ENCODE results near the gene CDC37L1.
A peak's percentile ranks its signal among the peaks of the same experiment; 100 is the strongest.
"Not testable (repeated sequence)": the region's sequence is repeated elsewhere in the genome, so short reads cannot be mapped to it uniquely, and the experiment has no call there.

The CDC37L1 gene

DNA sequence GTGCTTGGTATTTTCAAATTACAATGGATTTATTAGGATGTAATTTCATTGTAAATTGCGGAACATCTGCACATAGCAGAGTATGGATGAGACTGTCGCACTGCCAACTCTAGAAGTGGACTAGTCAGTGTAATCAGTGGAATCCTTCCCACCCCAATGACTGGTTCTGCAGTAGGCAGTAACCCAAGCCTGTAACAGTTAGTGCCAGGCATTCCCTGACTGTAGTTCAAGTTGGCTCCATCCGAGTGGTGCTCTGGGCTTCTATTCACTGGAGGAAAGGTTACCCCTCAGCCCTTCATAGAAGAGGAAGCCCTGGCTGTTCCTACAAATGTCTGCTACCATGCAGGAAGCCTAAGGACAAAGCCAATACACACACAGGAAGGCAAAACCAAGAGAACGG is 38.4 kb downstream of the CDC37L1 start:
- no peak for DNase-seq

DNA sequence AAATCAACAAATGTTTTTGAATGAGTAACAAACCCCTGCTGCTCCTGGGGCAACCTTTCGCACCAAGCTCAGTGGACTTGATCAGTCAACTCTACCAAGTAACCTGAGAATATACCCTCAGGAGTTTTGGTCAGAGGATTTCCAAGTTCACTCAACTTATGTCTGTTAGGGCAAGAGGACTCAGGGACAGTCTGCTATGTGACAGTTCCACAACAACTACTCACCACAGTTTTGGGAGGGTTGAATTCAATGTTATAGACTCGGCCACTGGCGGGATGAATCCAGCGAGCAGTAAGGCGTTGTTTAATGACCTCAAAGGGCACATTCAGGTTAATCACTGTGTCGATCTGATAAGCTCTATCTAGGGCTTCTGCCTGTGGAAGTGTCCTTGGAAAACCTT is 39.5 kb downstream of the CDC37L1 start:
- DNase-seq: no peak

DNA sequence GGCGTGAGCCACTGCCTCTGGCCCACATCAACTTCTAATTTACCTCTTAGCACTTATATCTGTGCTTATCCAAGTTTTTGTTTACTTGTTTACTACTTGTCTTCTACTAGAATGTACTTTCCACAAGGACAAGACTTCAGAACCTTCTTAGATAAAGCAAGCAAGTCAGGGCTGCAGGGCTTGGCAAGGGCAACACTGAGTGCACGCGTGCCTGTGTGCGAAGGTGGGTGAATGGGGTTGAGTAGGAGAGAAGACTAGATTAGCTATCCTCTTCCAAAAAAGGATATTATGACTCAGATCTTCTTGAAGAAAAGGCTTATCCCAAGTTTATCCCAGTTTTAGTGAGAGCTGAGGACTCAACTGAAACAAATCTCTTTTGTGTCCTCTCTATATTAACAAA is 42.4 kb downstream of the CDC37L1 start:
- DNase-seq: no peak

DNA sequence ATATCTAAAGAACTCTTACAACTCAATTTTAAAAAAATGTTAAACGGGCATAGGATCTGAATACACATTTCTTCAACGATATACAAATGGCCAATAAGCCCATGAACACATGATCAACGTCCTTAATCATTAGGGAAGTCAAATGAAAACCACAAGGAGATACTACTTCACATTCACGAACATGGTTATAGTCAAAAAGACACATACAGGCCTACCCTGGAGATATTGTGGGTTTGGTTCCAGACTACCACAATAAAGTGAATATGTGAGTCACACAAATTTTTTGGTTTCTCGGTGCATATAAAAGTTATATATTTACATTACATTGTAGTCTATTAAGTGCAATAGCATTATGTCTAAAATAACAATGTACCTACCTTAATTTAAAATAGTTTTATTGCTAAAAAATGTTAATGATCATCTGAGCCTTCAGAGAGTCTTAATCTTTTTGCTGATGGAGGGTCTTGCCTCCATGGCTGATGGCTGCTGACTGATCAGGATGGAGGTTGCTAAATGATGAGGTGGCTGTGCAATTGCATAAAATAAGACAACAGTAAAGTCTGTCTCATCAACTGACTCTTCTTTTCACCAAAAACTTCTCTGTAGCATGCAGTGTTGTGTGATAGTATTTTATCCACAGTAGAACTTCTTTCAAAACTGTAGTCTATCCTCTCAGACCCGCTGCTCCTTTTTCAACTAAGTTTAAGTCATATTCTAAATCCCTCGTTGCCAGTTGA is 46.5 kb downstream of the CDC37L1 start:
- no peak for DNase-seq

DNA sequence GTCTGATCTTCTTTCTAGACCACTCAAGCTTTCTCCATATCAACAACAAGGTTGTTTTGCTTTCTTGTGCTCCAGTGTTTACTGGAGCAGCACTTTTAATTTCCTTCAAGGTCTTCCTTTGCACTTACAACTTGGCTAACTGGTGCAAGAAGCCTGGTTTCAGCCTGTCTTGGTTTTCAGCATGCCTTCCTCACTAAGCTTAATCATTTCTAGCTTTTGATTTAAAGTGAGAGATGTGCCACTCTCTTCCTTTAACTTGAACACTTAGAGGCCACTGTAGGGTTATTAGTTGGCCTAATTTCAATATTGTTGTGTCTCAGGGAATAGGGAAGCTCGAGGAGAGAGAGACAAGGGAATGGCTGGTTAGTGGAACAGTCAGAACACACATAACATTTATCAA is 48.2 kb downstream of the CDC37L1 start:
- no peak for DNase-seq

DNA sequence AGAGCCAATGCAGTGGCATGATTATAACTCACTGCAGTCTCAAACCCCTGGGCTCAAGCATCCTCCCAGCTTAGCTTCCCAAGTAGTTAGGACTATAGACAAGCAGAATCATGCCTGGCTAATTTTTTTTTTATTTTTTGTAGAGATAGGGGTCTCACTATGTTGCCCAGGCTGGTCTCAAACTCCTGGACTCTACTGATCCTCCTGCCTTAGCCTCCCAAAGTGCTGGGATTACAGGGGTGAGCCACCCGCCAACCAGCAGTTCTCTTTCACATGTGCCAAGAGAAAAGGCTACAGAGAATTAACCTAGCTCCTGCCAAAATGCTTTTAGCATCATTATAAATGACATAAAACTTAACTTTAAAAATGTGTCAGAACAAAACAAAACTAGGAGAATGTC is 53.5 kb downstream of the CDC37L1 start:
- no peak for DNase-seq

DNA sequence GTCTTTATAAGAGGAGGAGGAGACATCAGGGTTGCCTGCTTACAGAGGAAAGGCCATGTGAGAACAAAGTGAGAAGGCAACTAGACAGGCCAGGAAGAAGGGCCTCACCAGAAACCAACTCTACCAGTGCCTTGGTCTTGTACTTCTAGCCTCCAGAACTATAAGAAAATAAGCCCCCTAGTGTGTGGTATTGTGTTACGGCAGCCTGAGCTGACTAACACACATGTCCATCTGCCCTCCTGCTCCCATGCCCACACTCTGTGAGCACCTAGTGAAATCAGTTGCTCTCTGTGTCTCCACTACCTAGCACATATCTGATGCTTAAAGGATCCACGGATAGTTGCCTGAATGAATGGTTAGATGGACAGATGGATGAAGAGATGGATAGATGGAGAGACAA is 54.8 kb downstream of the CDC37L1 start:
- no peak for DNase-seq

DNA sequence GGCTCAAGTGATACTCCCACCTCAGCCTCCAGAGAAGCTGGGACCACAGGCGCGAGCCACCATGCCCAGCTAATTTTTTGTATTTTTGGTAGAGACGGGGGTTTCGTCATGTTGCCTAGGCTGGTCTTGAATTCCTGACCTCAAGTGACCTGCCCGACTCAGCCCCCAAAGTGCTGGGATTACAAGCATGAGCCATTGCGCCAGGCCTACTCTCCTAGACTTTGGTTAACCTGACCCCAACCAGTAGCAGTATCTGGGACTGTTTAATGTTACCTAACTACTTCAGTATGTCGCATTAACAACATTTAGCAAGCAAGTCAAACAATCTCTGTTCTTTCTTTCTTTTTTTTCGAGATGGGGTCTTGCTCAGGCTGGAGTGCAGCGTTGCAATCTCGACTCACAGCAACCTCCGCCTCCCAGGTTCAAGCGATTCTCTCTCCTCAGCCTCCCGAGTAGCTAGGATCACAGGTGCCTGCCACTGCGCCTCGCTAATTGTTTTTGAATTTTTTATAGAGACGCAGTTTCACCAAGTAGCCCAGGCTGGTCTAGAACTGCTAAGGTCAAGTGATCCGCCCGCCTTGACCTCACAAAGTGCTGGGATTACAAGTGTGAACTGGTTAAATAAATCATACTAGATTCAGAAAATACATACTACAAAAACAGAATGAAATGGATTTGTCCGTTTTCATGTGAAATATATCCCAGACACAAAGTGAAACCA is 59.7 kb downstream of the CDC37L1 start:
- no peak for DNase-seq

DNA sequence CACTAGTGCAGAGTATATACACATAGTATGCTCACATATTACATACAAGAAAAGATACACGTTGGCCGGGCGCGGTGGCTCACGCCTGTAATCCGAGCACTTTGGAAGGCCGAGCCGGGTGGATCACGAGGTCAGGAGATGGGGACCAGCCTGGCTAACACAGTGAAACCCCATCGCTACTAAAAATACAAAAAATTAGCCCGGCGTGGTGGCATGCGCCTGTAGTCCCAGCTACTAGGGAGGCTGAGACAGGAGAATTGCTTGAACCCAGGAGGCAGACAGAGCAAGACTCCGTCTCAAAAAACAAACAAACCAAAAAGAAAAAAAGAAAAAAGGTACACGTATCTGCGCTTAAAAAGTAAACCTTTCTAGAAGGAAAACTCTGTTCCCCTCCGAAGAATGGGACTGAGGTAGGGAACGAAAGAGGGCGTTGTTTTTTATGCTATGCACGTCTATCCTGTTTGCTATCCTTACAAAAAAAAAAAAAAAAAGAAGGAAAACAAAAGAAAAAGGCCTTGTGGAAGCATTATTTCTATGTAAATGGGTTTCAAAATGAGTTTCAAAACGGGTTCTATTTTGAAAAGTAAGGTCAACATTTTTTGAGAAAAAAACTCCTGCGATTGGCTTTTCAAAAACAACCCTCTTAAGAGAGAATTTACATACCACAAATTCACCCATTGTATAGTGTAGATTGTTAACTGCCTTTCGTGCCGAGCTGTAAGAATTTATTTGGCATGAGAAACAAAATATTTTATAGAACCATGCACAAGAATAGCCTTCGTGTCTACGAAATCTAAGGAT is 60.4 kb downstream of the CDC37L1 start:
- DNase-seq: no peak

DNA sequence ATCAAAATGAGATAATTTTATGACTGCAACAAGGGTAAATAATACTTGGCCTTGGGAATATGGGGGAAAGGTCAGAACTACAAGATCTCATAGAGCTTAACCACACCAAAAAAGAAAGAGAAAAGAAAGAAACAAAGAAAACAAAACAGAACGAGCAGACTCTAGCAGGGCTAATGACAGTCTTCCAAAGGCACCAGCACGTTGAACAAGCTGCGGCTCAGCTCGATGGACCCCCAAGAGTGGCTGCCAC is 60.9 kb downstream of the CDC37L1 start:
- no peak for DNase-seq

DNA sequence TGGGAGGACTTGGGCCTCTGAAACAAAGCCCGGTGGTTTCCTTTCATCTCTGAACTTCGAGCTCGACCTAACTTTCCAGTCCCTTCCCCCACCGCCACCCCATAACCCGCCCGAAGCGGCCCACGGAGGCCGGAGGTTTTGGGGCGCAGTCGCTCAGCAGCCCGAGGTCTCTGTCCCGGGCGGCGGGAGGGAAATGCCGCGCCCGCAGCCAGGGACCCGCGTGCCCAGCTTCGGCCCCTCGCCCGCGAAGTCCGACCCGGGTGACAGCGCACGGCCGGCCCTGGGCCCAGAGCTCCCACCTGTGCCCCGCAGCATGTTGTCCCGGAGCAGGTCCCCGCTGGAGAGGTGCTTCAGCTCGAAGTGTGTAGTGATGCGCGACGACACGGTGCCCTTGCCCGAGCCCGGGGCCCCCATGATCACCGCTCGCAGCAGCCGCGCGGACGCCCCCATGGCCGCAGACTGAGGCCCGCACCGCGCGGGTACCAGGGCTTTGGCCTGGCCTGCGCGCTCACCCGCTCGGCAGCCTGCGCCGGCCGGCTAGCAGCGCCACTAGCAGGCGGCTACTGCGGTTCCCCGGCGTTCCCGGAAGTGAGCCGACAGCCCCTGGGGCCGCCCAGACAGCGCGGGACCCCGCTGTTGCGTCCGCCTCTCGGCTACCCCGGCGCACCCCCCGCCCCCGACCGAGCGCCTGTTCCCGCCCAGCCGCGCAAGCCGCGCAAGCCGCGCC is 61.4 kb downstream of the CDC37L1 start, which contains the start of gene AK3:
Gene AK3 (minus strand): TSS at position 565 of the 727 bp plus-strand sequence. CDS start 115 bp downstream, at position 450.
- DNase-seq: peak; percentile 68

DNA sequence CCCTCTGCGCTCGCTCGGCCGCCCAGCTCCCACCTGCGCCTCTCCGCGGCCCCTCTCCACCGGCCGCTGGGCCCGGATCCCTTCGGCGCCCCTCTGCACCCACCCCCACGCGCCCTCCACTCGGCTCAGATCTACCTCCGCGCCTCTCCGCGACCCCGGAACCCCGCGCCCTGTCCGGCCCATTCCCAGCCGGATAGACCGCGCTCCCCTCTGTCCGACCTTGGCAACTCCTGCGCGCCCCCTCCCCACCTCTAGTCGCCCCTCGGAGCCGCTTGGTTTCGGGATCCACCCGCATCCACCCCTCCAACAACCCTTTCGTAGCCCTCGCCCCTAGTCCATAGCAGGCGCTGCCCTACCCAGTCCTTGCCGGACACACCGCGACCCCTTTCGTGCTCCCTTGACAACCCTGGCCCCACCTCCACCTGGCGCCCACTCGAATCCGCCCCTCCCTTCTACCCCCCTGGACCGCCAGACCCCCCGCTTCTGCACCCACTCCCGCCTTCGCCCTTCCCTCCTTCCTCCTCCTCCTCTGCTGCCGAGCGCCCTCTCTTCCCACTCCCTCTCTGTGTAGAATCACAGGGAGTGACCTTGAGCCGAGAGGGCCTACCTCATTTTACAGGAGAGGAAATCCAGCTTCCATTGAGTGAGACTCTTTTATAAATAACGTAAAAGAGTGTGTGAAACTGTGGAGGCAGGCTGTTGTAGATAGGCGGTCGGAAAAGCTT is 62.2 kb downstream of the CDC37L1 start:
- peak; percentile 7 for DNase-seq

DNA sequence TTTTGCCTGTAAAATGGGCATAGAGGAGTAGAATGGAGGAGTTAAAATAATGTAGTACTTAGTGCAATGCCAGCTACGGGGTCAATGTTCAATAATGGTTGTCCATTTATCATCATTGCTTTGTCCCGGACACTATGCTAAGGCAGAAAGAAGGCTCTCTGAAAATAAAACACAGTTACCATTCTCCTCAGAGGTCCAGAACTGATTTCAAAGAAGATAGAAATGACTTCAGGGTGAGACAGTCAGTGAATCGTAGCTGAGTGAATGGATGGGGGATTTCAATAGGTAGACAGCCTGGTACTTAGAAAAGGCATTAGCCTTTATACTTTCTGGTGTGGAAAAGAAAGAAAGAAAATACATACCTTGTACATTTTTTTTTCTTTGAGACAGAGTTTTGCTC is 62.9 kb downstream of the CDC37L1 start:
- DNase-seq: no peak

DNA sequence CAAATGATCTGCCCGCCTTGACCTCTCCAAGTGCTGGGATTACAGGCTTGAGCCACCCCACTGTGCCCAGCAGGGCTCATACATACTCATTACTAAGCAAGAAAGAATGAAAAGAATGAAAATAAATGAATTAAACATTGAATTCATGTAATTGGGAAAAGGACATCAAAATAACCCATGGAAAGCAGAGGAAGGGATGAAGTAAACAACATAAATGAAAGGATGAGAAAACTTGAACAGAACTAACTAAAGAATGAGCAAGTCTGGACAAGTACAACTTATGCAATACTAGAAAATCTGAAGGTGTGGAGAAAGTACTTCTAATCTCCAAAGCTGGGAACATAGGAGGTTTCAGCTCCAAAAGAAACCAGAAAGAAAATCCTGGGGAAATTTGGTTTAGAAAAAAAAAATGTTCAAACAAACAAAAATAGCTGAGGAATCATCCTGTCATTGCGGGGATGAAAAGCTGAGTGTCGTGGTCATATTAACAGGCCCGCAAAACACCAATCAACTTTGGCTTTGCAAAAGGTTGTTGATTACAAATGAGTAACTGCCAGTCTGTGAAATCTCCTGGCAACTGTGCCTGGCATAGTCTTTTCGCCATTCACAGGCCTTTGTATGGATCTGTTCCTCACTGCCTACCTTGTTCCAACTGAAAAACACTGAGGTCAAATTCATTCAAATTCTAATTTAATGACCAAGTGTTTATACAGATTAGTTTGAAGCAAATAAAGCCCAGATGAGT is 63.9 kb downstream of the CDC37L1 start:
- DNase-seq: no peak

DNA sequence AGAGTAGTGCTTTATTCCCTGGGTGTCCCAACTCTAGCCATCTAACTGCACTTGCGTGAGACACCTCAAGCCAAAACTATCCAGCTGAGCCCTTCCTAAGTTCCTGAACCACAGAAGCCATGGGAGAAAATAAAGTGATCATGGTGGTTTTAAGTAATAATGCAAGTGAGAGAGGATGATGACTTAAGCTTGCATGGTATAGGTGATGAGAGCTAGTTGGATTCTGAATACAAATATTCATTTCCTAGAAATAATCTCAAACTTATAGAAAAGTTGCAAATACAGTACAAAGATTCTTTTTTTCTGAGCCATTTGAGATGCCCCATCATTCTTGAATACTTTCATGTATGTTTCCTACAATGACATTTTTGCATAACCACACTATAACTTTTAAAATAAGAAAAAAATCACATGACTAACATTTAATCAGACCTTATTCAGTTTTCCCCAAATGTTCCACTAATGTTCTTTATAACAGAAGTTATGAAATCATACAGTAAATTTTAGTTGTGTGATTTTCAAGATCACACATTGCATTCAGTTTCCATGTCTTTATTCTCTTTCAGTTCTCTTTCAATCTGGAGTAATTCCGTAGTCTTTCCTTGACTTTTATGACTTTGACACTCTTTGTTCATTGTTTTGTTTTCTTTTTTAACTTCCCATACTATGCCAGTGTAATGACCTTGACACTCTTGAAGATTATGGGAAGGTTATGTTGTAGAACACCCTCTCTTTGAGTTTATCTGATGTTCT is 67.1 kb downstream of the CDC37L1 start:
- DNase-seq: no peak

DNA sequence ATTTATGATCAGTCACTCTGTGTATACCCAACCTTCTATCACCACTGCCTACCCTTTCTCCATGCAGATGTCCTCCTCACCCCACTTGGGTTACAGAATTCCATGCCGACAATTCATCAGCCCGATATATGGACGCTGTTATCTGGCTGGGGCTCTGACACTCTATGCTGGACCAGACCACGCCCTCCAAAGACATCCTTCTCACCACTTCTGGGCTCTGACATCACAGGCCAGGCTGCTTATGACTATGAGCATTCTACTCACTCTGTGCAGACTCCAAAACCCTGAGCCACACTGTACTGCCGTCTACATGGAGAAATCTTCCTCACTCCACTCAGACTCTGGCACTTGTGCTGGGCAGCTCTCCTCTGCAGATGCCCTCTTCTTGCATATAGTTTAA is 69.2 kb downstream of the CDC37L1 start:
- DNase-seq: no peak

DNA sequence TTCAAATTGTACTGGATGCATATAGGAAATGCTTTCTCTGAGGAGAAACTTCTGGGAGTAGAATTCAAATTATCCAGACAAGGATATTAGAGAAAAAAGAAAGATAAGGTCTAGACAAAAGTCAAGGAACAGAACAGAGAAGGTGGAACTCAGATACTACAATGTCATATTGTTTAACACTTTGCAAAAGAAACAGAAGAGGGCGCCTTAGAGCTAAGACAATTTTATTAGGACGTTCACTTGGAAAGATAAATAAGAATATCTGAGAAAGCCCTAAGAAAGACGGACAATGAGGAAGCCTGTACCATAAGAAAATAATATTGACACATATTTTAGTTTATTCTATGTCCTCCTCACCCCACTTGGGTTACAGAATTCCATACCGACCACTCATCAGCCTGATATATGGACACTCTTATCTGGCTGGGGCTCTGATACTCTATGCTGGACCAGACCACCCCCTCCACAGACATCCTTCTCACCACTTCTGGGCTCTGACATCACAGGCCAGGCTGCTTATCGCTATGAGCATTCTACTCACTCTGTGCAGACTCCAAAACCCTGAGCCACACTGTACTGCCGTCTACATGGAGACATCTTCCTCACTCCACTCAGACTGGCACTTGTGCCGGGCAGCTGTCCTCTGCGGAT is 70.8 kb downstream of the CDC37L1 start:
- DNase-seq: peak; percentile 21

DNA sequence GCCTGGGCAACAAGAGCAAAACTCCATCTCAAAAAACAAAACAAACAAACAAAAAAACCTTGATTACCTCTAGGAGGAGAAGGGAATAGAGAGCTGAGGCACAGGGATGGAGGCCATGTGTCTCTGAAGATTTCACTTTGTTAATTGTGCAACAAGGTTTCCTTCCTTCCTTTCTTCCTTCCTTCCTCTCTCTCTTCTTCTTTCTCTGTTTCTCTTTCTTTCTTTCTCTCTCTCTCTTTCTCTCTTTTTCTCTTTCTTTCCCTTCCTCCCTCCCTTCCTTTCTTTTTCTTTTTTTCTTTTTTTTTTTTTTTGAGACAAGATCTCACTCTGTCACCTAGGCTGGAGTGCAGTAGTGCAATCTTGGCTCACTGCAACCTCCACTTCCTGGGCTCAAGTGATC is 75.2 kb downstream of the CDC37L1 start:
- DNase-seq: not testable (repeated sequence)

DNA sequence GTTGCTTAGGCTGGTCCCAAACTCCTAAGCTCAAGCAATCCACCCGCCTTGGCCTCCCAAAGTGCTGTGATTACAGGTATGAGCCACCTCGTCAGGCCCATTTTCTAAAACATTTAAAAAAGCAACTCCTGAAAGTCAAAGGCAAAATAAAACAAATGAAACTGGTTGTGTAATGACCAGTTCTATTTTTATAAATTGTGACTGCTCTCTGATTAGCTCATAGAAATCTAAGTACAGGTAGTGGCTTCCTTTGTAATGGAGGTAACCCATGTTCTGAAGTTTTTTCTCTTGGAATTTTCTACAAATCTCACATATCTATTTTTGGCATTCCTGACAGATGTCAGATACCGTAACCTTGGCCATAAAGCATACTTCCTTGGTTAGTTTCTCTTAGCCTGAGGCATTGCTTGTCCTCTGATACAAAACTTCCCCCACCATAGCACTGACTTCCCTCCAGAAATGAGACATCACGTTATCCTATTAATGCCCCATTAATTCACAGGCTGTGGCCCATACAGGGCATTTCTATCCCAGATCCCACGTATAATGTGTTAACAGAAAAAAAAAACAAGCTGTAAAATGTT is 75.7 kb downstream of the CDC37L1 start:
- no peak for DNase-seq

DNA sequence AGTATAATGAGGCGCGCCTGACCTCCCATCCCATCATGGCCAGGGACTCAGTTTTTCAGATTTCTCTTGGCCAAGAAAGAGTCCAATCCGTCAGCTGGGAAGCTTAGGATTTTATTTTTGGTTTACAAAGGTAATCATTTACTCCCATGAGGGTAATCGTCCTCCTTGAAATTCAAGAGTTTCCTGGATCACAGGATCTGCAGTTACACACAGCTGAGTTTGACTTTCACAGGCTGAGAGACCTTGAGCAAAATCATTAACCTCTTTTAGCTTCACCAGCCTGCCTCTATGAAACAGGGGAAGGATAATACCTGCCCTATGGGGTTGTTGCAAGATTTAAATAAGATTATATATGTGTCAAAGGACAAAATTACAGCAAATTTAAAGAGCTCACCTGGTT is 77.1 kb downstream of the CDC37L1 start:
- no peak for DNase-seq
